GF-D8 (cell line): ENCODE results near the gene GNAI3.

Source experiments
- DNase-seq: peaks from one replicate; lab custom pipeline; 2025; lab: John Stamatoyannopoulos, UW

Gene GNAI3

DNA sequence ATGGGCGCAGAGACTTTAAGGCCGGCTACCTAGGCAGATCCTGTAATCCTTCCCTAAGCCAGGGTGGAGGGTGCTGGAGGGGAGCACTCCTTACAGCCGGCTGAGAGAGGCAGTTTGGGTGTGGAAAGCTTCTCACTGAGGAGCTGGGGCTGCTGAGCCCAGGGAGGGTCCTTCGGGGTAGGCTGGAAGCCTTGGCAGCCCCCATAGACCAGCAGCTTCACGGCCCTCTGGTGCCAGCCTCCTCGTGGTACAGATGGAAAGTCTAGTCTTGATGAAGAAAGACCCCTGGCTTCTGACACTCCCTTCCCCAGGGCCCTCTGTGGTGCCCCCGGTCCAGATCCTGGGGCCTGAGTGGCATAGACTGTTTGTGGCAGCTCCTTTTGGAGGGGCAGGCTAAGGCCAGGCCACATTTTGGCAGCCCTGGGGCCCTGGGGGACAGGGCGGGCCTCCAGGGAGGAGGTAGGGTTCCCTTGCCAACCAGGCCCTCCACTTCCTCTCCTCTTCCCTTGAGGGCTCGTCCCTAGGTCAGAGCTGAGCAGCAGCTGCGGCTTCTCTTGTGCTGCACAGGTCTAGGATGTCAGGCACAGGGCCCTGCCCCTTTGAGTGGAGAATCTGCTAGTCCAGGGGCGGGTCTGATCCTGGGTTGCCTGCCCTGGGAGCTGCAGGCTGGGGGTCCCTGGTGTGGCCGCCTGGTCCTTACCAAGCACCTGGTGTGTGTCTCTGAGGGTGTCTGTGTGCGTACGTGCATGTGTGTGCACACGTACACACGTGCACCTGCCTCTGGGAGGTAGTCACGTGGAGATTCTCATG is 76.0 kb downstream of the GNAI3 start:
- DNase-seq, result peak; percentile 47

GRCh38 chr1:109625176-109625575 is 76.8 kb downstream of the GNAI3 start:
- no peak for DNase-seq

DNA sequence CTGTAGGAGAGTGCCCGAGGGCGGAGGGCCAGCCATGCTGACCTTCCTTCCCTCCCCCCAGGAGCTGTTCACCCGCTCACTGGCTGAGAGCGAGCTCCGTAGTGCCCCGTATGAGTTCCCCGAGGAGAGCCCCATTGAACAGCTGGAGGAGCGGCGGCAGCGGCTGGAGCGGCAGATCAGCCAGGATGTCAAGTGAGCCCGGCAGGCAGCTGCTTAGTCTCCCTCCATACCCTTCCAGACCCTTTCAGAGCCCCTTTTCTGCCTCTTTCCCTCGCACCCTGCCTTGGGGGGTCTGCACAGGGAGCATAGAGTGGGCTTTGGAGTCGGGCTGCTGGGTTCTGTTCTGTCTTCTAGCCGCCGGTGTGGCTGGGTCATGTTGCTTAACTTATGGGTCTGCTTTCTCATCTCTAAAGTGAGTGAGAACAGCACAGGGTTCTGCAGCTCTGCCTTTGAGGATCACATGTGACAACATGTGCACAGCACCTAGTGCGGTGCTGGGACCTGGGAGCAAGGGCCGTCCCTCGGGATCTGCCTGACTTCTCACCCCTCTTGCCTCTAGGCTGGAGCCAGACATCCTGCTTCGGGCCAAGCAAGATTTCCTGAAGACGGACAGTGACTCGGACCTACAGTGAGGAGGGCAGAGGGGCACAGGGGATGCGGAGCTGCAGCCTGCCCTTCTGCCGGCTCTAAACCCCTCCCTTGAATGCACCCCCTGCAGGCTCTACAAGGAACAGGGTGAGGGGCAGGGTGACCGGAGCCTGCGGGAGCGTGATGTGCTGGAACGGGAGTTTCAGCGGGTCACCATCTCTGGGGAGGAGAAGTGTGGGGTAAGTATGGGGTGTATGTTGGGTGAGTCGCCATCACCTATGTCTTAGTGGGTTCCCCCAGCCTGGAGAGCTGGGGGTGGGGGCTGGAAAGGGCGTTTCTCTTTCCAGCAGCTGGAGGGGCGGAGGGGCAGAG is 77.5 kb downstream of the GNAI3 start:
- DNase-seq, result no peak

DNA sequence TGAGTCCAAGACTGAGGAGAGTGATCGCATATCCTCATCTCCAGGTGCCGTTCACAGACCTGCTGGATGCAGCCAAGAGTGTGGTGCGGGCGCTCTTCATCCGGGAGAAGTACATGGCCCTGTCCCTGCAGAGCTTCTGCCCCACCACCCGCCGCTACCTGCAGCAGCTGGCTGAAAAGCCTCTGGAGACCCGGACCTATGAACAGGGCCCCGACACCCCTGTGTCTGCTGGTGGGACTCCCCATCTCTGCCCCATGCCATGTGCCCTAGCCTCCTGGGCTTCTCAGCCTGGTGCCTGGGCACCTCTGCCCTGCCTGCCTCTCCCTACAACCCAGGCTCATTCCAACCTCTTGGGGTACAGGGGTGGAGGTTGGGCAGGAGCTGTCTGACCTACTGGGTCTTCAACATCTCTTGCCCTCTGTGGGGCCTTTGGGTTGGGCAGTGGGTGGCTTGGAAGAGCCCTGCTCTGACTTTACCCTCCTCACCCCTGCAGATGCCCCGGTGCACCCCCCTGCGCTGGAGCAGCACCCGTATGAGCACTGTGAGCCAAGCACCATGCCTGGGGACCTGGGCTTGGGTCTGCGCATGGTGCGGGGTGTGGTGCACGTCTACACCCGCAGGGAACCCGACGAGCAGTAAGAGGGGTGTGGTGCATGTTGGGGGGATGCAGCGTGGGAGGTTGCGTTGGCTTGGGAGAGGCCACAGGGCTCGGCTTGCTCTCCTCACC is 78.4 kb downstream of the GNAI3 start:
- DNase-seq, result no peak

DNA sequence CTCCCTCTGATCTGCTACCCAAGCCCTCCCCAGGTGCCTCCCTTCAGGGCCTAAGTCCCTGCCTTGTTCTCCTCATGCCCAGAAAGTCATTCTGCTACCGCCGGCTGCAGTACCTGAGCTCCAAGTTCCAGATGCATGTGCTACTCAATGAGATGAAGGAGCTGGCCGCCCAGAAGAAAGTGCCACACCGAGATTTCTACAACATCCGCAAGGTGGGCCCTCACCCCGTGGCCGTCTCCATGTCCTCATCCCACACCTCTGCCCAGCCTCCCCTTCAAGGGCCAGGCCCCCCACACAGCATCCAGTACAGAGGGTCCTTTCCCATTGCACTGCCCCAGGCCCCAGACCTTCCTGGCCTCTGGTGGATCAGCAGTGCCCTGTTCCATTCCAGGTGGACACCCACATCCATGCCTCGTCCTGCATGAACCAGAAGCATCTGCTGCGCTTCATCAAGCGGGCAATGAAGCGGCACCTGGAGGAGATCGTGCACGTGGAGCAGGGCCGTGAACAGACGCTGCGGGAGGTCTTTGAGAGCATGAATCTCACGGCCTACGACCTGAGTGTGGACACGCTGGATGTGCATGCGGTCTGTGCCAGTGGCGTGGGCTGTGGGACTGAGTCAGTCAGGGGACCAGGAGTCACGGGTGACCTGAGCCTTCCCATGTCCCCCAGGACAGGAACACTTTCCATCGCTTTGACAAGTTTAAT is 79.4 kb downstream of the GNAI3 start:
- DNase-seq, result no peak

DNA sequence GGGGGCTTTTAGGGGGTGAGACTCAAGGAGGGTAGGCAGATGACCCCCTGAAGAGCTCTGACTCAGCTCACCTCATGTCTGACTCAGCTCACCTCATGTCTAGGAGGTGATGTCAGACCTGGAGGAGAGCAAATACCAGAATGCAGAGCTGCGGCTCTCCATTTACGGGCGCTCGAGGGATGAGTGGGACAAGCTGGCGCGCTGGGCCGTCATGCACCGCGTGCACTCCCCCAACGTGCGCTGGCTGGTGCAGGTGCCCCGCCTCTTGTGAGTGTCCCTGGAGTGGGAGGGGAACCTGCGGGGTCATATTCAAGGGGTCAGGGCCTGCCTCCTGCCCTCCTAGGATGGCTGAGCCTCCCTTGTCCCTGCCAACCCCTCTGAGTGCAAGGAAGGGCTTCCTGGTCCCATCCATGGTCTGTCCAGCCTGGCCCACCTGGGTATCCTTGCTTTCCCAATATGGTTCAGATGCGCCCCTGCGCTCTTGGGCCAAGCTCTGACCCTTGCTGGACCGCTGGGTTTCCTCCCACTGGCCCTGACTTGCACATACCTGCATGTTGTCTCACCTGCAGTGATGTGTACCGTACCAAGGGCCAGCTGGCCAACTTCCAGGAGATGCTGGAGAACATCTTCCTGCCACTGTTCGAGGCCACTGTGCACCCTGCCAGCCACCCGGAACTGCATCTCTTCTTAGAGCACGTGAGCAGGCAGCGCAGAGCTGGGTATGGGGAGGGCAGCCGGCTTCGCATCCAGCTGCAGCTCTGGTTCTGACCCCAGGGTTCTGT is 80.3 kb downstream of the GNAI3 start:
- DNase-seq, result no peak

- DNase-seq, result no peak
These were observed 81.1 kb downstream of the GNAI3 start for GRCh38 chr1:109629372-109630030.

GRCh38 chr1:109630081-109630897 is 81.9 kb downstream of the GNAI3 start:
- DNase-seq, result no peak

- DNase-seq, result no peak
These were observed 82.6 kb downstream of the GNAI3 start for GRCh38 chr1:109630898-109631512.

DNA sequence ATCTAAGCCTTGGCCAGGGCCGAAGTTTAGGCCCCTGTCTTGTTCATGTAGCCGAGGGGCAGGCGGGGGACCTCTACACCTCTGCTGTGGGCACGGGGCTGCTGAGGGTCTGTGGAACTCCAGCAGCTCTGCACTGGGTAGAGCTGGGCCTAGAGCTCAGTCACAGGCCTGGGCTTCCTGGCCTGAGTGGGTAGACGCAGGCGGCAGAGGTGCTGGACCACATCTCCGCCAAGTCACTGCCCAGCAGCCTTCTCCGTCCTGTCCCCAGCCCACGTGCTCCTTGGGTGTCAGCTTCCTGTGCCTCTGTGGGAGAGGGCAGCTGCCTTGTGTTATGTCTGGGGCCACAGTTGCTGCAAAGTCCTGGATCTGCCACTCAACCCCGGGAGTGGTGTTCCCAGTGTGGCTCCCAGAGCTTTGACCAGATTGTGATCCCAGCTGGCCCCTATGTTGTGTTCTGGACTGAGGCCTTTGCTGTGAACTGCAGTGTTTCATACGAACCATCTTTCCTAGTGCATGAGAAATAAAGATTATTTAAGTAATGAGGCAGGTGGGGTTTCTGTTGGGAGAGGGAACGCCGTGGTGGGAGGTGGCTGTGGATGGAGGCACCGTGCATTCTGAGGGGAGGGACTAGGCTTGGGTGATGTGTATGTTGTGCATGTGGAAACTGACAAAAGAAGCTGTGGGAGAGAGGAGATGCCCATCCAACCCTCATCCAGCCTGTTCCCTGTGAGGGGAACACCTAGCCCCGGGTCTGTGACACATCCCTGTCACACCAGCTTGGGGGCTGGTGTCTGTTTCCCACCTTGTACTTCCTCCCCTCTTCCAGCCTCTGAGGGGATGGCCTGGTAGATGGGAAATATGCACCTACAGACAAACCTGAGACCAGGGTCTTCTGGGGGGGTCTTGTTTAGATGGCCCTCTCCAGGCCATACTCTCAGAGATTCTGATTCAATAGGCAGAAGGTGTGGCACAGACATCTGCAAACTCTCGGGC is 83.4 kb downstream of the GNAI3 start:
- DNase-seq, result no peak

DNA sequence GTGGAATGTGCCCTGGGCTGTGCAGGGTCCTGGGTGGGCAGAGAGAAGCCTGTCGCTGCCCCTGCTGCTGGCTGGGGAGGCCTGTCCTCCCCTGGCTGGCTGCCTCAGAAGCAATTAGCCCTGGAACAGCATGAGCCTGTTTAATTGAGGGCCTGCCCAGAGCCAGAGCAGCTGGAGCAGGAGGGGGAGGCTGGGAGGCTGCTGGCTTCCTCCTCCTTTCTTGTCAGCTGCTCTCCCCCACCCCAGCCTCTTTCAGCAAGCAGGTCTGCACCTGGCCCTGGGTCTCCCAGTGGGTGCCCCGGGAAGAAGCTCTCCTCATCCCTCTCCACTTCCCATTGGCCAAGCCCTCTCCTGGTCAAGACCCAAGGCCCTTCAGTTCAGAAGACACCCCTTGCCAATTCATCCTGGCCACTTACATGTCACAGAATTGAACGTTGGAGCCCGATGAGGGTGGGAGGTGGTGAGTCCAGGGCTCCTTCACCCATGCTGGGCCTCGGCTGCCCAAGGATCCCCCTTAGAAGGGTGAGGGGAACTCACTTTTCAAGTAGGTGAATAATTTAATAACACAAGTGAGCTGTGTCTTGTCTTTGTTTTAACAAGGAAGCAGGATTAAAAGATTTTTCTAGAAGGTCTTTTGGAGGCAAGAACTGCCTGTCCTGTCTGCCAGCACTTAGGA is 84.4 kb downstream of the GNAI3 start:
- DNase-seq, result no peak

DNA sequence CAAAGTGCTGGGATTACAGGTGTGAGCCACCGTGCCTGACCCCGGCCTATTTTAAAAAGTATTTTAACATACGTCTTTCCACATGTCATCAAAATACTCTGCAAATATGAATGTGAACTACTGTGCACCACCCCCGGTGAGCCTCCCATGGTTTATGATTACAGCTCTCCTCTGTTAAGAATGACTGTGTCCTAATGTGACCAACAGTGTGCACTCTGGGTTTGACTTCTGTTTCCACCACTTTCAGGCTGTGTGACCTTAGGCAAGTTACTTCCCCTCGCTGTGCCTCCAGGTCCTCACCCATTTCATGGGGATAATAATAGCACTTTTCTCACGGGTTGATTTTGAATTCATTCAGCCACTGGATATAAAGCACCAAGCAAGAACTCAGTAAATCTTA is 85.9 kb downstream of the GNAI3 start:
- no peak for DNase-seq

DNA sequence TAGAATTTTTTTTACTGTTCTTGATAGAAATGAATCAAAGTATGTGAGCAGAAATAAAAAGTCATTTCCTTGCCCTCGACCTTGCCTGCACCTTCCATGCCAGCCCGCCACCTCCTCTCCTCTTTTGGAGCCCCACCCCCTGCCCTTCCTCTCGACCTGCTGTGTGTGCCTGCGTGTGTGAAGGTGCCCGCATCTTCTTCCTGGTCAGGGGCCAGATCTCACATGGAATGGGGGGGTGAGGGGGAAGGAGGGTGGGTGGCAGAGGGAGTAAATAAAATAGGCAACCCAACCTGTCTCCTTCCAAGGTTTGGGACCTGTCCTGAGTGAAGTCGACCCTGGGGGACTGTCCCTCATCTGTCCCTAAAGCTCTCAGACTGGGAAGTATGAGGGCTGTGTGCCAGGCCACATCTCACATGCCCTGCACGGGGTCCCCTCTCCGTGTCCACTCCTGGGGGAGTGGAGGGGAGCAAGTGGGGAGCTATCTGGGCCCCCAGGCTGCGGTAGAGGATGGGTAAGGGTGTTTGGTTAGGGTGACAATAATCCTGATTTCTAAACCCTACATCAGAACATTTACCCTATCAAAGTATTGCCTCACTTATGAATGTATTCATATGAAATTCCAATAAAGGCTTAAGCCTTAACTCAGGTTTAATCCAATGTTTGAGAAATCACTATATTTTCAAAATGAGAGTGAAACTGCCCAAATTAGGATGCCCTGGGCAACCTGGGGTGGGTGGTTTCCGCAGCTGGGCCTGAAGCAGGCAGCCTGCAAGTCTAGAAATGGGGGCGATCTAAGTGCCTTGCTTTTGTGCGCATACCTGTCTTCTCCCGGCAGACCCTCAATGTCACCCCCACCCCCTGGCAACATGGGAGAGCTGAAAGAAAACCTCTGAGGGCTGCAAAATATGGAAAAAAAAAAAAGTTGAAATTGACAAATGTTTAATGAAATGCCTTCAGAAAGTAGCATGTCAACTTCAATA is 86.6 kb downstream of the GNAI3 start:
- DNase-seq, result no peak

DNA sequence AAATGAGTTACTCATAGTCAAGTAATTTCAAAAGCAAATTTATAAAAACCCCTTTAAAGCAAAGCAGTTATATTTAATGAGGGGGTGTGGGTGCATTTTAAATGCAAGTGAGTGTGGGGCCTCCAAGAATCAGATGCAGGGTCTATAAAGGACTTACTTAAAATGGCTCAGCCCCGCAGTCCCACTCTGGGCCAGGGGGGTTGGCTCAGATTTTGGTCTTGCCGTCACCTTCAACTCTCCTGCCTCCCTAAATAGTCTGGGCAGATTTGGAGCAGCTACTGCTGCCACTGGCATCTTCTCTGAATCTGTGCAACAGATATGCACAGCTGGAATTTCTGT is 87.4 kb downstream of the GNAI3 start:
- DNase-seq, result no peak

GRCh38 chr1:109636201-109636952 is 88.0 kb downstream of the GNAI3 start:
- DNase-seq, result no peak
